HL-60 (cell line): ENCODE data around the gene PEAK3.

Source experiments
- DNase-seq, 2 experiments: peaks; one replicate each; pipeline ENCODE4 v3.0.0-alpha.2; 2010 to 2020; ENCODE audit warnings: low read depth in 1 of 2, low spot score in 1 of 2
- H3K27ac ChIP-seq: fragments of 250-450 bp; sonication (Bioruptor Pico); replicated peaks from 2 replicates; pipeline ENCODE4 v1.5.1; 2020; ENCODE audit warnings: mild to moderate bottlenecking, moderate library complexity
- H3K27me3 ChIP-seq: fragments of 250-450 bp; sonication (Bioruptor Pico); 2 replicates; pipeline ENCODE4 v1.5.1; 2021; ENCODE audit warnings: mild to moderate bottlenecking, moderate library complexity; ENCODE audit not compliant: insufficient read depth, poor library complexity, severe bottlenecking
- H3K4me3 ChIP-seq: replicated peaks from 2 replicates; pipeline ENCODE4 v1.5.1; 2011; ENCODE audit warnings: mild to moderate bottlenecking, control low read depth, low read length; ENCODE audit not compliant: insufficient read depth
- CTCF ChIP-seq: IDR thresholded peaks from one replicate; pipeline ENCODE4 v1.5.1; 2011; ENCODE audit warnings: low read length, control low read depth, inconsistent platforms; ENCODE audit not compliant: insufficient read depth
- GABPA ChIP-seq: IDR thresholded peaks from 2 replicates; pipeline ENCODE4 v1.6.1; 2012; ENCODE audit warnings: low read depth
- POLR2AphosphoS5 ChIP-seq: IDR thresholded peaks from 2 replicates; pipeline ENCODE4 v1.6.1; 2012; ENCODE audit warnings: low read depth
- SPI1 ChIP-seq: IDR thresholded peaks from 2 replicates; pipeline ENCODE4 v1.6.1; 2012; ENCODE audit warnings: low read depth, mild to moderate bottlenecking, borderline replicate concordance
- TF ChIP-seq, protein P1 (sequence below): IDR thresholded peaks from 2 replicates; pipeline ENCODE4 v1.6.1; 2012; ENCODE audit warnings: low read depth; ENCODE audit not compliant: insufficient replicate concordance

The PEAK3 gene

DNA sequence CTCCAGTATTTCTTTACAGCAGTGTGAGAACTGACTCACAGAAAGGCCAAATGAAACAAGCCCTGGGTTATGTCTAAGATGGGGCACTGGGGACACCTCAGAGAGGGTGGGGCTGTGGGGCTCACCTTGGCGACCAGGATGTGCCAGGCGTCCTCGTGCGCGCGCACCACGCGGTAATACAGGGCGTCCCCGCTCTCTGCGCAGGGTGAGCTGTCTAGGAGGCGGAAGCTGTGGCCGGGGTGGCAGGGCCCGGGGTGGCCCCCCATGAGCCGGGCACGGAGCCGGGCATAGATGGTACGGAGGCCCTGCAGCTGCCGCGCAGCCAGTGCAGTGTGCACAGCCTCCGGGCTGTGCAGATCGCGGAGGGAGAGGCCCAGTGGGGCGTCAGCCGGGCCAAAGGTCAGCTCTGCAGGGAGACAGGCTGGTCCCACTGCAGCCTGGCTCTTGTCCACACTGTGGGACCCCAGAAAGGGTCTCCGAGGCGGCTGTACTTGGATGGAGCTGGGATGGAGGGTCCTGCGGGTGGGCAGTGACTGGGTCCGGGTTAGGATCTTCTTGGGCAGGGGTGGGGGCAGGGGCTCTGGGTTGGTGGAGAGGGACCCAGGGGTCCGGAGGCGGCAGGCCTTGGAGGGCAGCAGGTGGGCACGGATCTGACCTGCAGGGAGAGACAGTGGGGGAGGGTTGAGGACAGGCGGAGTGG lies 3.4 kb downstream of the PEAK3 start:
- TF ChIP-seq POLR2AphosphoS5 = 0 out of 2 replicates have a peak, but pooled peaks have one; percentile 23
- TF ChIP-seq, protein P1, sequence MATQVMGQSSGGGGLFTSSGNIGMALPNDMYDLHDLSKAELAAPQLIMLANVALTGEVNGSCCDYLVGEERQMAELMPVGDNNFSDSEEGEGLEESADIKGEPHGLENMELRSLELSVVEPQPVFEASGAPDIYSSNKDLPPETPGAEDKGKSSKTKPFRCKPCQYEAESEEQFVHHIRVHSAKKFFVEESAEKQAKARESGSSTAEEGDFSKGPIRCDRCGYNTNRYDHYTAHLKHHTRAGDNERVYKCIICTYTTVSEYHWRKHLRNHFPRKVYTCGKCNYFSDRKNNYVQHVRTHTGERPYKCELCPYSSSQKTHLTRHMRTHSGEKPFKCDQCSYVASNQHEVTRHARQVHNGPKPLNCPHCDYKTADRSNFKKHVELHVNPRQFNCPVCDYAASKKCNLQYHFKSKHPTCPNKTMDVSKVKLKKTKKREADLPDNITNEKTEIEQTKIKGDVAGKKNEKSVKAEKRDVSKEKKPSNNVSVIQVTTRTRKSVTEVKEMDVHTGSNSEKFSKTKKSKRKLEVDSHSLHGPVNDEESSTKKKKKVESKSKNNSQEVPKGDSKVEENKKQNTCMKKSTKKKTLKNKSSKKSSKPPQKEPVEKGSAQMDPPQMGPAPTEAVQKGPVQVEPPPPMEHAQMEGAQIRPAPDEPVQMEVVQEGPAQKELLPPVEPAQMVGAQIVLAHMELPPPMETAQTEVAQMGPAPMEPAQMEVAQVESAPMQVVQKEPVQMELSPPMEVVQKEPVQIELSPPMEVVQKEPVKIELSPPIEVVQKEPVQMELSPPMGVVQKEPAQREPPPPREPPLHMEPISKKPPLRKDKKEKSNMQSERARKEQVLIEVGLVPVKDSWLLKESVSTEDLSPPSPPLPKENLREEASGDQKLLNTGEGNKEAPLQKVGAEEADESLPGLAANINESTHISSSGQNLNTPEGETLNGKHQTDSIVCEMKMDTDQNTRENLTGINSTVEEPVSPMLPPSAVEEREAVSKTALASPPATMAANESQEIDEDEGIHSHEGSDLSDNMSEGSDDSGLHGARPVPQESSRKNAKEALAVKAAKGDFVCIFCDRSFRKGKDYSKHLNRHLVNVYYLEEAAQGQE = no peak

GRCh38 chr19:2277138-2277537 lies 4.8 kb downstream of the PEAK3 start:
- Histone ChIP-seq H3K4me3 (no peak overlapping the region), H3K27ac (no peak overlapping the region)
- no peak for DNase-seq

More for the DNA sequence above, 3.4 kb downstream of the PEAK3 start:
- DNase-seq = no peak
- Histone ChIP-seq H3K27me3 (no peaks in the 10 kb centered on the region), H3K4me3 (no peak overlapping the region), H3K27ac (no peak overlapping the region)

DNA sequence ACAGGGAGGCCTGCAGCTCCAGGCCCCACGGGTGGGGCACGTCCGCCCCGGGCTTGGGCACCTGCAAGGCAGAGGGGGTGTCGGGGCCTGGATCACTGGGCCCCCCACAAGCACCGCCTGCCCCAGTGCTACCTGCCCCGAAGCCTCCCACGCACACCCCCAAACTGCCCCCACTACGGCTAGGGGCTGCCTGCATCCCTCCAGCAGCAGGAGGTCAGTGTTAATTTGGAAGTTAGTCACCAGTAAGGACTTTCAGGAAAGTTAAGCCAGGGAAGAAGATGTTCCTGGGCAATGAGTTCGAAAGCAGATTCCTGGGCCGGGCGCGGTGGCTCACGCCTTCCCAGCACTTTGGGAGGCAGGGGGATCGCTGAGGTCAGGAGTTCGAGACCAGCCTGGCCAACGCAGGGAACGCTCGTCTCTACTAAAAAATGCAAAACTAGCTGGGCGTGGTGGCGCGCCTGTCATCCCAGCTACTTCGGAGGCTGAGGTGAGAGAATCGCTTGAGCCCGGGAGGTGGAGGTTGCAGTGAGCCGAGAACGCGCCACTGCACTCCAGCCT lies 5.5 kb downstream of the PEAK3 start:
- Histone ChIP-seq H3K27me3 (no peaks in the 10 kb centered on the region), H3K27ac (no peak overlapping the region), H3K4me3 (no peak overlapping the region)
- DNase-seq = no peak
- no peak for TF ChIP-seq POLR2AphosphoS5
- TF ChIP-seq SPI1 = no peak
- TF ChIP-seq, protein P1 = no peak
- TF ChIP-seq GABPA = no peak
- TF ChIP-seq CTCF = no peak

More at GRCh38 chr19:2277138-2277537, 4.8 kb downstream of the PEAK3 start:
- H3K27me3 ChIP-seq = no peaks in the 10 kb centered on the region
- no peak for TF ChIP-seq GABPA
- TF ChIP-seq POLR2AphosphoS5 = peak; percentile 10; the same call in 1 of the 2 replicates

DNA sequence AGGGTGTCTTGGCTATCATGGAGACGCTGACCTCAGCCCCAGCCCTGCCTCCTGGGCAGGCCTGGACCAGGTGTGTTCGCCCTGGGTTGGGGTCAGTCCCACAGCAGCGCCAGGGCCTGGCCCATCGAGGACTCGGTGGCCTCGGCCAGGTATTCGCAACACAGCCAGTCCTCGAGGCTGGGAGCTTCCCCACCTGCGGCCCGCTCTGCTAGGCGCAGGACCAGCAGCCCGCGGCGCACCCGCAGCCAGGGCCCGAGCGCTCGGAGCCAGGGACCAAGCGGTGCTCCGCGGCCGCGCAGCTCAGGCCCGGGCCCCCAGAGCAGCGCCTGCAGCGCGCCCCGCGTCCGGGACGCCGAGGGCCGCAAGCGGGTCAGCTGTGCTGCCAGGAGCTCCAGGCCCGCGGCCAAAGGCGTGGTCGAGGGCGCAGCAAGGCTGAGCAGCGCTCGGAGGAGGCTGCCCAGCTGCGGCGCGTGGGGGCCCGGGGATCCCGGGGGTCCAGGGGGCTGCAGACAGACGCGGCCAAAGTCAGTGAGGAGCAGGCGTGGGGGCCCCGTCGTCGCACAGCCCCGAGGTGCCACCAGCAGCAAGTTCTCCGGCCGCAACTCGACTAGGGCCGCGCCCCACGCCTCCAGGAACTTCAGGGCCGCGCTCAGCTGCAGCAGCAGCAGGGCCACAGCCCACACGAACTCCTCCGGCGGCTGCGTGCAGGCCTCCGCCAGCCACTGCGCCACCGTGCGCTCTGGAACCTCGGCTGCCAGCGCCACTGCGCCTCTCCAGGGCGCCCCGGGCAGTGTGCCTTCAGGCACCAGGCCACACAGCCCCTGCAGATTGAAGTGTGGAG lies 6.2 kb downstream of the PEAK3 start:
- TF ChIP-seq CTCF (no peak), SPI1 (no peak), POLR2AphosphoS5 (0 out of 2 replicates have a peak, but pooled peaks have one; percentile 4), GABPA (no peak)
- TF ChIP-seq, protein P1 = no peak
- Histone ChIP-seq H3K27ac (no peak overlapping the region), H3K27me3 (no peaks in the 10 kb centered on the region), H3K4me3 (no peak overlapping the region)
- DNase-seq = no peak
